Neural progenitor cell (in vitro differentiated cells): ENCODE results near the gene NT5DC2.

Experiments
- EZH2 ChIP-seq: fragments of 200-600 bp; sonication (generic); IDR thresholded peaks from 2 replicates; pipeline ENCODE4 v1.6.1; 2017; ENCODE audit warnings: antibody characterized with exemption, mild to moderate bottlenecking, moderate library complexity
- EZH2phosphoT487 ChIP-seq: fragments of 200-600 bp; sonication (generic); IDR thresholded peaks from 2 replicates; pipeline ENCODE4 v1.6.1; 2017; ENCODE audit warnings: antibody characterized with exemption
- TF ChIP-seq, protein P1 (sequence below): fragments of 200-600 bp; sonication (generic); IDR thresholded peaks from 2 replicates; pipeline ENCODE4 v1.5.1; 2017; ENCODE audit warnings: antibody characterized with exemption, mild to moderate bottlenecking

DNA sequence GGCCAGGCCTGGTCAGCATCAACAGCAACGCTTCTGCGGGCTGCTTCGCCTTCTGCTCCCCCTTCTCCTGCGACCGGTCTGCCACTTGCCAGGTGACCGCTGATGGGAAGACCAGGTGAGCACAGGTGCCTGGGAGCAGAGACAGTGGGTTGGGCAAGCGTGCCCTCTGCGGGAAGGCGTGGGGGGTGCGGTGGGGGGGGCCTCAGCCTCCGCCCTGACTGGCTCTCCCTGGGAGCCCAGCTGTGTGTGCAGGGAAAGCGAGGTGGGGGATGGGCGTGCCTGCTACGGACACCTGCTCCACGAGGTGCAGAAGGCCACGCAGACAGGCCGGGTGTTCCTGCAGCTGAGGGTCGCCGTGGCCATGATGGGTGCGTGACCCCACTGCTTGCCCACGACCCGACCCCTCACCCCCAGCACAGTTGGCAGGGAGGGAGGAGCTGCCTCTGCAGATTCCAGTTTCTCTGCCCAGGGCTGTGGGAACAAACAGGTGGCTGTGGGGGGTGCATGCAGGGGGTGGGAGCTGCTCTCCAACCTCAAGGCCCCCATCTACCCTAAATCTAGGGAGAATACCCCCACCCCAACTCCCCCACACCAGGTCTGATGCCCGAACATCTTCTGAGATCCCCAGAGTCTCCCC is 29.8 kb downstream of the NT5DC2 start:
- TF ChIP-seq, protein P1, sequence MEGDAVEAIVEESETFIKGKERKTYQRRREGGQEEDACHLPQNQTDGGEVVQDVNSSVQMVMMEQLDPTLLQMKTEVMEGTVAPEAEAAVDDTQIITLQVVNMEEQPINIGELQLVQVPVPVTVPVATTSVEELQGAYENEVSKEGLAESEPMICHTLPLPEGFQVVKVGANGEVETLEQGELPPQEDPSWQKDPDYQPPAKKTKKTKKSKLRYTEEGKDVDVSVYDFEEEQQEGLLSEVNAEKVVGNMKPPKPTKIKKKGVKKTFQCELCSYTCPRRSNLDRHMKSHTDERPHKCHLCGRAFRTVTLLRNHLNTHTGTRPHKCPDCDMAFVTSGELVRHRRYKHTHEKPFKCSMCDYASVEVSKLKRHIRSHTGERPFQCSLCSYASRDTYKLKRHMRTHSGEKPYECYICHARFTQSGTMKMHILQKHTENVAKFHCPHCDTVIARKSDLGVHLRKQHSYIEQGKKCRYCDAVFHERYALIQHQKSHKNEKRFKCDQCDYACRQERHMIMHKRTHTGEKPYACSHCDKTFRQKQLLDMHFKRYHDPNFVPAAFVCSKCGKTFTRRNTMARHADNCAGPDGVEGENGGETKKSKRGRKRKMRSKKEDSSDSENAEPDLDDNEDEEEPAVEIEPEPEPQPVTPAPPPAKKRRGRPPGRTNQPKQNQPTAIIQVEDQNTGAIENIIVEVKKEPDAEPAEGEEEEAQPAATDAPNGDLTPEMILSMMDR: no peak
- no peak for TF ChIP-seq EZH2phosphoT487
- TF ChIP-seq EZH2: no peak
